ENCODE results near the gene TNN.
A peak's percentile ranks its signal among the peaks of the same experiment; 100 is the strongest.
"Not testable (repeated sequence)": the region's sequence is repeated elsewhere in the genome, so short reads cannot be mapped to it uniquely, and the experiment has no call there.

Gene TNN

GRCh38 chr1:175067362-175068106 is at the start of gene TNN:
TSS of gene TNN (plus strand) at chr1:175067833. CDS start at chr1:175077419, 9,586 bp downstream.
- DNase-seq: no peak

GRCh38 chr1:175019524-175019923 is 48.1 kb upstream of the TNN start:
- no peak for DNase-seq

- peak; percentile 99 for DNase-seq
These were observed 44.4 kb upstream of the TNN start, which contains the start of gene MRPS14 for GRCh38 chr1:175023043-175023921. TSS of gene MRPS14 (minus strand) at chr1:175023425. CDS start at chr1:175023408, 17 bp downstream.

GRCh38 chr1:175023922-175024242 is 43.8 kb upstream of the TNN start:
- DNase-seq: not testable (repeated sequence)

- DNase-seq: no peak
These were observed 42.9 kb upstream of the TNN start for GRCh38 chr1:175024773-175025172.

GRCh38 chr1:175033953-175034352 is 33.7 kb upstream of the TNN start:
- no peak for DNase-seq

- DNase-seq: no peak
These were observed 32.9 kb upstream of the TNN start for GRCh38 chr1:175034775-175035174.

- no peak for DNase-seq
These were observed 31.8 kb upstream of the TNN start for GRCh38 chr1:175035865-175036264.

GRCh38 chr1:175036476-175036875 is 31.2 kb upstream of the TNN start:
- DNase-seq: no peak

GRCh38 chr1:175037416-175037815 is 30.2 kb upstream of the TNN start:
- DNase-seq: no peak

- DNase-seq: no peak
These were observed 27.2 kb upstream of the TNN start for GRCh38 chr1:175040324-175040879.

- DNase-seq: no peak
These were observed 25.0 kb upstream of the TNN start for GRCh38 chr1:175042650-175043049.

GRCh38 chr1:175043824-175044223 is 23.8 kb upstream of the TNN start:
- DNase-seq: no peak

GRCh38 chr1:175044591-175044990 is 23.0 kb upstream of the TNN start:
- not testable (repeated sequence) for DNase-seq

GRCh38 chr1:175045097-175045496 is 22.5 kb upstream of the TNN start:
- DNase-seq: no peak

- no peak for DNase-seq
These were observed 22.1 kb upstream of the TNN start for GRCh38 chr1:175045519-175045918.

GRCh38 chr1:175050992-175051391 is 16.6 kb upstream of the TNN start:
- DNase-seq: no peak

- no peak for DNase-seq
These were observed 12.9 kb upstream of the TNN start for GRCh38 chr1:175054736-175055135.

- DNase-seq: no peak
These were observed 5.3 kb upstream of the TNN start for GRCh38 chr1:175062339-175062738.

- no peak for DNase-seq
These were observed 4.8 kb upstream of the TNN start for GRCh38 chr1:175062858-175063257.

GRCh38 chr1:175070818-175071217 is 3.2 kb downstream of the TNN start:
- DNase-seq: no peak

- no peak for DNase-seq
These were observed 3.8 kb downstream of the TNN start for GRCh38 chr1:175071276-175071943.
